Activated T-cell treated with anti-CD3 and anti-CD28 coated beads, Interleukin-2, amount 50 U/mL, for 4 hours (primary cell): Measurements from ENCODE around the gene UBN2. TPM values are rescaled to one million over a fixed set of nuclear protein-coding genes. Genes with fewer than 3 reads are reported as not detected.

Source experiments
- ATAC-seq, 2 donors: fragments of 200-7000 bp; cut with Tn5 transposase; one replicate each; pipeline ENCODE4 v1.10.0; 2021
- DNase-seq: peaks from one replicate; pipeline ENCODE4 v3.0.0-alpha.2; 2020
- H3K27me3 Mint-ChIP-seq: one replicate; pipeline ENCODE4 v1.8.0; 2021; ENCODE audit warnings: low read depth, mixed read lengths
- H3K36me3 Mint-ChIP-seq: one replicate; pipeline ENCODE4 v1.8.0; 2022; ENCODE audit warnings: mixed read lengths; ENCODE audit not compliant: insufficient read depth
- H3K4me1 Mint-ChIP-seq: one replicate; pipeline ENCODE4 v1.8.0; 2021; ENCODE audit warnings: low read depth, mixed read lengths
- H3K4me3 Mint-ChIP-seq: one replicate; pipeline ENCODE4 v1.8.0; 2021; ENCODE audit warnings: mild to moderate bottlenecking, moderate library complexity, mixed read lengths
- H3K9me3 Mint-ChIP-seq: one replicate; pipeline ENCODE4 v1.8.0; 2021; ENCODE audit warnings: mixed read lengths
- total RNA-seq, 3 donors: library from RNA; stranded (reverse); gene quantifications; one replicate each; pipeline ENCODE4 v1.2.1, GENCODE V29; 2021

The UBN2 gene
- total RNA-seq, 3 donors from 2014 or later: 5.9 to 8.2 (median 6.7) TPM

GRCh38 chr7:139249179-139249810 is 18.3 kb downstream of the UBN2 start:
- ATAC-seq: peak; percentile 69 to 74
- Mint-ChIP-seq H3K4me3 (no peak overlapping the region), H3K27me3 (no peaks in the 10 kb centered on the region), H3K4me1 (no peaks in the 10 kb centered on the region), H3K36me3 (peaks cover 39% of the 10 kb centered on the region), H3K9me3 (no peaks in the 10 kb centered on the region)
- no peak for DNase-seq

DNA sequence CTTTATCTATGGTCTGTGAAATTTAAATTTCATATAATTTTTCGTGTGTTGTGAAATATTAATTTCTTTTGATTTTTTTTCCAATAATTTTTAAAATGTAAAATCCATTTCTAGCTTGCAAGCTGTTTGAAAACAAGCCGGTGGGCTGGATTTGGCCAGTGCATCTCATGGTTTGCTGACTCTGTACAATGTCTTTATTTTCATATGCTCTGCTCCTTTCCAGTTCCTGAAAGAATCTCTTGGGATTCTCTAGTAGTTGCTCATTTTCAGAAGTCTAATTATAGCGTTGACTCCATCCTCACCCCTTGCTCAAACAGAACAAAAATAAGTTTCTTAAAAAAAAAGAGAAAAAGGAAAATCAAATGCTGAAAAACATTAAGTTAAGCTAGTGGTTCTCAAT is 21.4 kb downstream of the UBN2 start:
- no peak overlapping the region for H3K4me3 Mint-ChIP-seq
- DNase-seq (no peak), ATAC-seq (no peak)
- H3K4me1 Mint-ChIP-seq: no peaks in the 10 kb centered on the region
- no peaks in the 10 kb centered on the region for H3K9me3 Mint-ChIP-seq
- no peaks in the 10 kb centered on the region for H3K27me3 Mint-ChIP-seq
- H3K36me3 Mint-ChIP-seq: peaks cover 32% of the 10 kb centered on the region

- Mint-ChIP-seq H3K36me3 (peaks cover 23% of the 10 kb centered on the region), H3K4me3 (no peak overlapping the region), H3K9me3 (no peaks in the 10 kb centered on the region), H3K27me3 (no peaks in the 10 kb centered on the region), H3K4me1 (no peaks in the 10 kb centered on the region)
- DNase-seq (no peak), ATAC-seq (no peak)
Observed at GRCh38 chr7:139254281-139254680, 23.2 kb downstream of the UBN2 start.

- Mint-ChIP-seq H3K4me3 (no peak overlapping the region), H3K27me3 (no peaks in the 10 kb centered on the region), H3K36me3 (peaks cover 23% of the 10 kb centered on the region), H3K4me1 (no peaks in the 10 kb centered on the region), H3K9me3 (no peaks in the 10 kb centered on the region)
- ATAC-seq (no peak), DNase-seq (no peak)
Observed at GRCh38 chr7:139254728-139255127, 23.7 kb downstream of the UBN2 start.

DNA sequence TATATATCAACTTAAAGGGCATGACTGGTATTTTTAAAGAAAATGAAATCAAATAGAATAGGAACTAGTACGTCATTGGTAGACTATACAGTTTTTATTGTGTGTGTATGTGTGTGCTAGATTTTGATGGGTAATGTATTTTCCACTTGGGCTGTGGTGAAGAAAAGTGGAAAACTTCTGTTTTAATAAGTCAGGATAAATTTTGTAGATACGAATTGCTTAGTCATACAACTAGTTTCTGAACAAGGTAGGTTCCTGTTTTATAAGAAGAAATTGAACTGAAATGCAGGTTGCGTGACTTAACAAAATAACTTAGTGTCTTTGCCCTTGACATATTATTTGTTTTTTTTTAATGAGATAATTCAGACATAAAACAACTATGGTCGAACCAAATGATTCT is 24.3 kb downstream of the UBN2 start:
- H3K9me3 Mint-ChIP-seq: no peaks in the 10 kb centered on the region
- H3K4me1 Mint-ChIP-seq: no peaks in the 10 kb centered on the region
- DNase-seq (no peak), ATAC-seq (no peak)
- H3K27me3 Mint-ChIP-seq: no peaks in the 10 kb centered on the region
- H3K36me3 Mint-ChIP-seq: peaks cover 23% of the 10 kb centered on the region
- no peak overlapping the region for H3K4me3 Mint-ChIP-seq

- Mint-ChIP-seq H3K4me3 (no peak overlapping the region), H3K27me3 (no peaks in the 10 kb centered on the region), H3K36me3 (peaks cover 21% of the 10 kb centered on the region), H3K4me1 (no peaks in the 10 kb centered on the region), H3K9me3 (no peaks in the 10 kb centered on the region)
- ATAC-seq (no peak), DNase-seq (no peak)
Observed at GRCh38 chr7:139259142-139259541, 28.1 kb downstream of the UBN2 start.

DNA sequence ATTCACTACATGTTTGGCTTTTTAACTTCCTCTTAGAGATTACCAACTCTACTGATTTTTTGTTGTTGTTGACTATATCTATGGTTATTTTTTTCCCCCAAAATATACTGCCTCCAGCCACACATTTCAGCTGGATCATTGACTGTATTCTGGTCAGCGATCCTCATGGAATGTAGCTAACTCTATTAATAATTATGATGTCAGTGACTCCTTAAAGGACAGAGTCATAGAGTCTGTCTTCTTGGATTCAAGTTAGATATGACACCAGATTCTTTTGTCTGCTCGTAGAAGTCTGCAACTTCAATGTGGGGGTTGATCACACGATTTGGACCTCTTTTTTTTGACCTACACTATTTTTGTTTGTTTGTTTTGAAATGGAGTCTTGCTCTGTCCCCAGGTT is 33.2 kb downstream of the UBN2 start:
- DNase-seq: no peak
- H3K4me3 Mint-ChIP-seq: no peak overlapping the region
- H3K4me1 Mint-ChIP-seq: no peaks in the 10 kb centered on the region
- peaks cover 26% of the 10 kb centered on the region for H3K36me3 Mint-ChIP-seq
- H3K27me3 Mint-ChIP-seq: no peaks in the 10 kb centered on the region
- no peaks in the 10 kb centered on the region for H3K9me3 Mint-ChIP-seq
- ATAC-seq: no peak

- H3K27me3 Mint-ChIP-seq: no peaks in the 10 kb centered on the region
- ATAC-seq: no peak
Observed at GRCh38 chr7:139265673-139266072, 34.6 kb downstream of the UBN2 start.

GRCh38 chr7:139271718-139272628 is 40.9 kb downstream of the UBN2 start:
- H3K27me3 Mint-ChIP-seq: no peaks in the 10 kb centered on the region
- H3K4me3 Mint-ChIP-seq: no peak overlapping the region
- no peak for DNase-seq
- H3K9me3 Mint-ChIP-seq: no peaks in the 10 kb centered on the region
- ATAC-seq: no peak
- no peaks in the 10 kb centered on the region for H3K4me1 Mint-ChIP-seq
- H3K36me3 Mint-ChIP-seq: peaks cover 34% of the 10 kb centered on the region

More at GRCh38 chr7:139265673-139266072, 34.6 kb downstream of the UBN2 start:
- no peak for DNase-seq
- H3K36me3 Mint-ChIP-seq: peaks cover 26% of the 10 kb centered on the region
- H3K4me1 Mint-ChIP-seq: no peaks in the 10 kb centered on the region
- no peak overlapping the region for H3K4me3 Mint-ChIP-seq
- no peaks in the 10 kb centered on the region for H3K9me3 Mint-ChIP-seq

DNA sequence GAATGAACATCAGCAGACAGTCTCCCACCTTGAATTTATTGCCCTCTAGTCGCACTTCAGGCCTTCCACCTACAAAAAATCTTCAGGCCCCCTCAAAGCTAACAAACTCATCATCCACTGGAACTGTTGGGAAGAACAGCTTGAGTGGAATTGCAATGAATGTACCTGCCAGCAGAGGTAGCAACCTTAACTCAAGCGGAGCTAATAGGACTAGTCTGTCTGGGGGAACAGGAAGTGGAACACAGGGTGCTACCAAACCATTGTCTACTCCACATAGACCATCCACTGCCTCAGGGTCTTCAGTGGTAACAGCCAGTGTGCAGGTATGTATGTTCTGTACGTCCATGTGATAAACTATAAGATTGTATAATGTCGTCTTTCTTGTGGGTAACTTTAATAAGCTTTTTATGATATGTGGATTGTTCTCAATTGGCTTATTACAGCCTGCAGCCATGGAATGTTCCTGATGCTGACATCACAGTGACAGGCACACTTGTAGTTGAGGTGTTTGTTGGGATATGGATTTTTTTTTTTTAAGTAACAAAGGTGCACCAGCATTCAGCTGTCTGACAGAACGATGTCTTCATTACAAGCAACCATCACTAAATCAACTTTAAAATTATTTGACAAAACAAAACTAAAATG is 53.3 kb downstream of the UBN2 start:
- Mint-ChIP-seq H3K4me1 (no peaks in the 10 kb centered on the region), H3K4me3 (no peak overlapping the region), H3K27me3 (no peaks in the 10 kb centered on the region), H3K9me3 (no peaks in the 10 kb centered on the region), H3K36me3 (peaks cover 28% of the 10 kb centered on the region)
- DNase-seq: no peak
- ATAC-seq: no peak

- DNase-seq (no peak), ATAC-seq (no peak)
- no peak overlapping the region for H3K4me3 Mint-ChIP-seq
- no peaks in the 10 kb centered on the region for H3K9me3 Mint-ChIP-seq
- no peaks in the 10 kb centered on the region for H3K27me3 Mint-ChIP-seq
- H3K4me1 Mint-ChIP-seq: no peaks in the 10 kb centered on the region
- H3K36me3 Mint-ChIP-seq: peaks cover 28% of the 10 kb centered on the region
Observed at GRCh38 chr7:139286144-139286543, 55.1 kb downstream of the UBN2 start.

GRCh38 chr7:139292821-139293220 is 61.8 kb downstream of the UBN2 start:
- Mint-ChIP-seq H3K4me1 (no peaks in the 10 kb centered on the region), H3K27me3 (no peaks in the 10 kb centered on the region), H3K9me3 (no peaks in the 10 kb centered on the region), H3K4me3 (no peak overlapping the region), H3K36me3 (peaks cover 32% of the 10 kb centered on the region)
- ATAC-seq (no peak), DNase-seq (no peak)

GRCh38 chr7:139293534-139293933 is 62.5 kb downstream of the UBN2 start:
- DNase-seq: no peak
- Mint-ChIP-seq H3K4me1 (no peaks in the 10 kb centered on the region), H3K9me3 (no peaks in the 10 kb centered on the region), H3K36me3 (peaks cover 27% of the 10 kb centered on the region), H3K4me3 (no peak overlapping the region), H3K27me3 (no peaks in the 10 kb centered on the region)
- ATAC-seq: no peak

- Mint-ChIP-seq H3K9me3 (no peaks in the 10 kb centered on the region), H3K36me3 (peaks cover 26% of the 10 kb centered on the region), H3K27me3 (no peaks in the 10 kb centered on the region), H3K4me3 (no peak overlapping the region), H3K4me1 (no peaks in the 10 kb centered on the region)
- no peak for ATAC-seq
- DNase-seq: no peak
Observed at GRCh38 chr7:139294241-139294640, 63.2 kb downstream of the UBN2 start.
